NCI-H524 (cell line): ENCODE results near the gene LGR4.

ENCODE experiments used
- DNase-seq, 2 experiments: peaks; one replicate each; lab custom pipeline; 2025; lab: John Stamatoyannopoulos, UW

Gene LGR4

DNA sequence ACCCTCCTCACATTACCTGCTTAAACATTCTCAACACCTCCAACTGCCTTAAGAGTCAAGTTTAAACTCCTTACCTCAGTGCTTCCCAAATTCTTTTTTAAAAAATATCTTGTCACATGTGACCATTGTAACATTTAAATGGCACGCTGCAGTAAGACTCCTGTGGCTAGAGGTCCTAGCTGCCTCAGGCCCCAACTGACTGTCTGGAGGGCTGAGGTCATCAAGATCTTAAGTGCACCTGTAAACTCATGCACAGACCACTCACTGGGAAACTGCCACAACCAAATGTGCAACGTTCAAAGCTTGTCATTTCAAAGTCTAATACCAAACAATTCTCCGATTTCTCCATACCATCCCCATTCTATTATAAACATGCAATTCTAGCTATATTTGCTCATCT is 93.1 kb downstream of the LGR4 start:
- DNase-seq, result no peak

DNA sequence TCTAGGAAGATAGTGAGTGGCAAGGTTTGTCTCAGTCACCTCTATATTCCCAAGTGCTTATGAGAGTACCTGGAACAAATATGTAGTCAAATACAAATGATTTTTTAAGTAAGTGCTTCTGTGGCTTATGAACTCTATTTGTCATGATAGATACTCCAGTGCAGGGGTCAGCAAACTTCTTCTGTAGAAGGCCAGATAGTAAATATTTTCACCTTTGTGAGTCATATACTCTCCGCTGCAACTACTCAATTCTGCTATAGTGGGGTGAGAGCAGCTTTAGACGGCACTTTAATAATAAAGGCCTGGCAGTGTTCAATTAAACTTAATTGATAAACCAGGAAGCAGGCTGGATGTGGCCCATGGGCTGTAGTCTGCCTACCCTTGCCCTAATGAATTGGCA is 97.2 kb downstream of the LGR4 start:
- no peak for DNase-seq

- DNase-seq, result peak in 1 of 2 experiments; percentile 53
Measured at GRCh38 chr11:27373856-27374602, 98.6 kb downstream of the LGR4 start.

GRCh38 chr11:27373392-27373791 is 99.2 kb downstream of the LGR4 start:
- DNase-seq, result no peak

DNA sequence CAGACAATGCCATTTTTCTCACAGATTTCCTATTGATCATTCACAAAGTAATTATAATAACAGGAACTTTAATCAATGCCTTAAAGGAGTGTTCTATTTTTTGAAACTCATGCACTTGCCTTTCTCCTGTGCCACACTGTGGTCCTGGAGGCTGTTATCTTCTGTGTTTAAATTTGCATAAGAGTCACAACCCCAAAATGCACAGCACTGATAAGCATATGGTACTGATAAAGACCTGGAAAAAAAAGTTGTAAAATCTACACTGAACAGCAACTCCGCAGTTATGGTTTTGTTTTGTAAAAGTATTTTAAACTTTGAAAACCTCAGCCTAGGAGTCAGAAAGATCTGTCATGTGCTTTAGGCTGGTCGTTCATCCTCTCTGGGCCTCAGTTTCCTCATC is 100.4 kb downstream of the LGR4 start:
- no peak for DNase-seq

- DNase-seq, result no peak
Measured at GRCh38 chr11:27371489-27371888, 101.1 kb downstream of the LGR4 start.

- DNase-seq, result no peak
Measured at GRCh38 chr11:27370374-27370773, 102.2 kb downstream of the LGR4 start.

GRCh38 chr11:27367881-27368280 is 104.7 kb downstream of the LGR4 start:
- peak in 1 of 2 experiments; percentile 12 for DNase-seq

DNA sequence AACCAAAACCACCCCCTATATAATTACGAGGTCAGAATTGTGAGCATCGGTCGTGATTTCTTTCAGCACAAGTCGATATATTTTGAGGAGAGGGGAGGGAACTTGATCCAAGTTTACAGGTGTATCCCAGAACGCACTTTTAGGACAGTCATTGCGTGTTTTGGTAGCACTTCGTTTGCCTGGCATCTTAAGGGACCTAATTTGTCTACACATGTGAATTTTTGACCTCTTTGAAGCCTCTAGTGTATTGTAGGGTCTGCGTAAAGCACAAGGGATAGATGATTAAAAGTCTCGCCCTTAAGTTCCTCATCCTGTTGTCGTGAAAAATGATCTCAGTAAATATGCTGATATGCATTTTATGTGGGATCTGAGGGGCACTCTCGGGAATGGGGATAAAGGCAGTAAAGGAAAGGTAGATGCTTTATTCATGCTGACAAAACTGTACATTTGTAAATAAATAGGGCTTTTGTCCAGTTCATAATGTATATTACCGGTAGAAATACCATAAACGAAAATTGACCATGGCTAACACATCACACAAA is 108.9 kb downstream of the LGR4 start:
- no peak for DNase-seq

DNA sequence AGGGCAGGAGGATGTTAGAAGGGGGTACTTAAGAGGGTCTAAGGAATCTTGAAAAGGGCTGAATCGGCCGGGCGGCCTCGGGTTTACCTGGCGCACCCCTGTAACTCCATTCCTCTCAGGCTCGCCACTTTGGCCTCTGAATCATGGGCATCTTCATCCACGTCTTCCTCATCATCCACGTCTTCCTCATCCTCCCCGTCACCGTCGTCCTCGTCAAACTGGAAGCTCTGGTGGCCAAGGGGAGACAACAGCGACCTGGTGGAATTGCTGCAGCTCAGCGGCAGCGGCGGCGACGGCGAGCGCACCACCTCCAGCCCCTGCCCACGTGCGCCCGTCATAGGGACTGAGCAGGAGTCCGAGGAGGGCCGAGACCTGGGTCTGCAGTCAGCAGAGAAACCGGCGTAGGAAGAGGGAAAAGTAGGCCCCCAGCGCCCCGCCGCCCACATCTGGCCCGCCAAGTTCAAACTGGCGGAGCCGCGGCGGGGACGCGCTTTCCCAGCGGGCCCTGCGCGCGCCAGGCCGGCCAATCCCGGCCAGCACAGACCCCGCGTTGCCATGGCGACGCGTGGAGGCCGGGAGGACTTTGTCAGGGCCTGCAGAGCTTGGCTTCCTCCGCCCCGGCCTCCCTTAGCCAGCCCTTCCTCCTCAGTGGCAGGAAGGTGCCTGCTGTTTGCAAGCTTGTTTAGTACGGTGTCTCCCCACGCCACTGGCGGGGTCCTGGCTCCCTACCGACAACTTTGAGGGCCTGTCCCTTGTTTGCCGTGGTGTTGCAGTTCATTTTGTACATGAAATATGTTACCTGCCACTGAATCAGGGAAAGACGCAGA is 109.6 kb downstream of the LGR4 start, which contains the start of gene CCDC34:
CCDC34 (minus strand) TSS at position 467 of the 827 bp plus-strand sequence; CDS start at position 446, 21 bp downstream.
- peak; percentile 70 to 94 for DNase-seq

DNA sequence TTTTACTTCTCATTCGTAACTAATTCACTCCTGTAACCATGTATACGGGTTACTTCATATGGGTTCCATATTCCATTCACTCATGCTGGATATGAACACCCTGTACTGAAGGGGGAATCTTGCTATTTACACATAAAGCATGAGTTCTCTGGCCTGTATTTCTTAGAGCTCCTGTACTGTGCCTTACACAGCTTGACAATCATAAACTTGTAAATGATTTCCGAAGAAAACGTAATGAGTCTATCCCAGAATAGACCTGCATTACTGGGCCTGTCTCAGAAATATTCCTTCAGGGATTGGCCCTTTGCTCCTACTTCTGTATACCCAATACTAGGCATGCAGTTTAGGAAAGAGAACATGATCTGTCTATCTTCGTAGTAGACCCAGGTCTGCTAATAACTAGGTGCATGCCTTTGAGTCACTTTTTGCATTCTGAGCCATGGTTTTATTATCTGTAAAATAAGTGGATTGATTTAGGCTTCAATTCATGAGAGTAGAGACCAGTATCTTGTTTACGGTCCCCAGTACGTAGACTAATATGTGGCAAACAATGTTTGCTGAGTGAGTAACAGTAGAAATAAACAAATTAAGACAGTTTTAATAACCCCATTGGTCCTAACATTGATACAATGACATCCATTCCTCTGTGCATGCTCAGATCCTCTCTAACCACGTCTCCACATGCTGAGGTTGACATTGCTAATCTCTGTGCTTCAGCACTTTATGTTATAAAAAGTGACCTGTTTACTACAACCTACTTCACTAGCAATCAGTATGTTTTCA is 110.8 kb downstream of the LGR4 start:
- DNase-seq, result no peak

DNA sequence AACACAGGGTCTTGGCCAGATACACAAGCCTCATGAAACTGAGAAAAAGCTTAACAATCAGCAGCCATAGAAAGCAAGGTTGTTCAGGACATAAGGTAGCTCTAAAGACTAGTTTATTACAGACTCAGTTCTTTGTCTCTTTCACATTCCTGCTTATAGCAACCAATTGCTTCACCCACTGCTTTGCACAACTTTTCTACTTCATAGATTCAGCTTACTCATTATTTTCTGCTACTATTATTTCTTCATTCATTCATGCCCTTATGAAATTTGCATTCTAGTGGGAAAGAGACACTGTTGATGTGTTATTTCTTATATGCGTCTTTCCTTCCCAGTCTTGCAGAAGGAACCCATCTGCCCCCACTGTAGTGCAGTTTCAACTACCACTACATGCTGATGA is 114.3 kb downstream of the LGR4 start:
- DNase-seq, result no peak

GRCh38 chr11:27357250-27357649 is 115.3 kb downstream of the LGR4 start:
- no peak for DNase-seq

DNA sequence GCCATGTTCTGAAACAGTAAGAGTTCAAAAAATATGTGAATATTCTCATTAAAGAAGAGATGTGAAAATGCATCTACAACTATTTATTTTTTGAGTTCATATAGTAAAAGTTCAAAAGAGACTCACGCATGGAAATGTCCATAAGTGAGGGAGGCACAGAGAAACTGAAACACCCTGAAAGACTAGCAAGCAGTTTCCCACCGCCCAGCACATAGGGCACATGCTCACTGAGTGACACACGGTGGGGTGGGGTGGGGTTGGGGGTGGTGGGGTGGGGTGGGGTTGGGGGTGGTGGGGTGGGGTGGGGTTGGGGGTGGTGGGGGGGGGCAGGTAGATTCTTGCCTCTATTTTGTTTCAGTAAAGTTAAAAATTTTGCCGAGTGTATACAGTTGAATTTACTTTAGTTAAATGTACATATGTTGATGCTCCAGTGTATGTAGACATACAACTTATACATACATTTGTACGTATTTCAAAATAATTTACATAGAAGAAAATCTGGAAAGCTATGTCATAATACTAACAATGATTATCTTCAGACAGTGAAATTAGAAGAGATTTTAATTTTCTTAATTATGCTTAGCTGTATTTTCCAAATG is 115.9 kb downstream of the LGR4 start:
- no peak for DNase-seq

GRCh38 chr11:27355575-27356104 is 117.0 kb downstream of the LGR4 start:
- DNase-seq, result no peak

- DNase-seq, result no peak
Measured at GRCh38 chr11:27354359-27354965, 118.1 kb downstream of the LGR4 start.

GRCh38 chr11:27353593-27354358 is 118.8 kb downstream of the LGR4 start:
- DNase-seq, result no peak

DNA sequence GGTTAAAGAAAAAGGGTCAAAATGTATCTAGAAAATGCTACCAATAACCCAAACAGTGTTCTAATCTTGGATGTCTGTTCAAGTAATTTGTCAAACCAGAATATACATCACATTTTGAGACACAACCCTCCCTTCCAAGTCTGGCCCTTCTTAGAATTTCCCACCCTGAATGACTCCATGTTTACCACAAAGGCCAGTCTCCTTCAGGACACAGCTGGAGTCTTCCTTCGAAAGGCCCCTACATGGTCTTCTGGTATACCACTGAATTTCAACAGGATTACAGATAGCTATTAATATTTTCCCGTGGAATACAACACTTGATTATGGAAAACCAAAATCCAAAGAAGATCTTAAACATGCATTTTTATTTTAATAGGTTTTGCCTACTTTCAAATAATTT is 119.8 kb downstream of the LGR4 start:
- no peak for DNase-seq

DNA sequence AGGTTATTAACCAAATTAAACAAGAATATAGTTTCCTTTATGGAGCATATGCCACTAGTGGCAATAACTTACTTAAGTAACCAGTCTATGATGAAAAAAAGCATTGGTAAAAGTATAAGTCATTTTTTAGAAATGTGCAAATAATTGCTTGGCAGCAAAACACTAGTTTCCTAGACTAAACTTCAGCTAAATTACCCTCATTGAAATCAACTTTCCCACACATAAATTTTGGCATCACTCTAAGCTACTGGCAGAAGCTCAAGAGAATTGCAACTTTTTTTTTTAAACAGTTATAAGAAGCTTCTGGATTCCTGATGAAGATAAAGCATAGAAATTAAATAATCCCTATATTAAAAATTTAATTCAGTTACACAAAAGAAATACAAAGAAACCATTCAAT is 122.1 kb downstream of the LGR4 start:
- DNase-seq, result no peak

- no peak for DNase-seq
Measured at GRCh38 chr11:27349919-27350318, 122.7 kb downstream of the LGR4 start.
